H1 (cell line): ENCODE data around the gene ADAMTSL2. TPM values are rescaled to one million over a fixed set of nuclear protein-coding genes. Genes with fewer than 3 reads are reported as not detected.

Experiments used
- CTCF ChIA-PET: fragments of 300-600 bp; sonication (Branson Sonifier 250); formaldehyde crosslinking; loops from one replicate; lab custom pipeline; 2021; ENCODE audit not compliant: partially characterized antibody; lab: Charles Lee
- POLR2A ChIA-PET: fragments of 300-600 bp; sonication (Branson Sonifier 250); formaldehyde crosslinking; loops from one replicate; lab custom pipeline; 2021; ENCODE audit warnings: inconsistent platforms; ENCODE audit not compliant: partially characterized antibody; lab: Charles Lee
- DNase-seq, 2 experiments: peaks; one replicate each; pipeline versions ENCODE4 v3.0.0 to v3.0.0-alpha.2; 2010 to 2022; ENCODE audit warnings: low spot score in 2 of 2, low read depth in 1 of 2, mixed read lengths in 1 of 2
- FAIRE-seq: peaks from 2 replicates; lab custom pipeline; 2011; peaks lifted over from hg19 to GRCh38; lab: Jason Lieb, UNC
- H2AFZ ChIP-seq: 2 replicates; pipeline ENCODE4 v1.8.1; 2012; ENCODE audit warnings: low read length, inconsistent platforms
- H2AK5ac ChIP-seq: 2 replicates; pipeline ENCODE4 v1.6.1; 2013; ENCODE audit warnings: low read depth, low read length
- H2BK120ac ChIP-seq: replicated peaks from 2 replicates; pipeline ENCODE3; 2013; ENCODE audit warnings: low read depth, low read length, inconsistent platforms
- H2BK12ac ChIP-seq: 2 replicates; pipeline ENCODE4 v1.6.1; 2013; ENCODE audit warnings: low read depth, low read length
- H2BK15ac ChIP-seq: 2 replicates; pipeline ENCODE4 v1.6.1; 2013; ENCODE audit warnings: low read length
- H2BK20ac ChIP-seq: 2 replicates; pipeline ENCODE4 v1.6.1; 2013; ENCODE audit warnings: low read length
- H2BK5ac ChIP-seq: 2 replicates; pipeline ENCODE4 v1.6.1; 2013; ENCODE audit warnings: low read depth, low read length
- H3K14ac ChIP-seq: 2 replicates; pipeline ENCODE4 v1.6.1; 2013; ENCODE audit warnings: inconsistent platforms; ENCODE audit not compliant: insufficient read length
- H3K18ac ChIP-seq: 2 replicates; pipeline ENCODE4 v1.6.1; 2013; ENCODE audit warnings: low read length; ENCODE audit errors: extremely low read depth
- H3K23ac ChIP-seq: 2 replicates; pipeline ENCODE4 v1.6.1; 2013; ENCODE audit warnings: inconsistent platforms; ENCODE audit not compliant: insufficient read length
- H3K23me2 ChIP-seq: 2 replicates; pipeline ENCODE4 v1.6.1; 2013; ENCODE audit warnings: low read depth, low read length
- H3K27ac ChIP-seq: 2 replicates; pipeline ENCODE4 v1.6.1; 2011; ENCODE audit warnings: low read depth, low read length, inconsistent platforms
- H3K27me3 ChIP-seq, 4 experiments: replicated peaks in 1 of 4; 1 replicate in 1 of 4; 2 replicates in 3 of 4; pipeline versions ENCODE4 v1.6.1 to v1.8.1; 2011 to 2013; ENCODE audit warnings: low read length in 3 of 4, mild to moderate bottlenecking in 3 of 4, inconsistent platforms in 2 of 4, mixed read lengths in 2 of 4, moderate library complexity in 1 of 4; ENCODE audit not compliant: control insufficient read depth in 3 of 4, insufficient read depth in 3 of 4; ENCODE audit errors: extremely low read depth in 1 of 4
- H3K36me3 ChIP-seq, 4 experiments: 2 replicates each; pipeline versions ENCODE4 v1.6.1 to v1.8.1; 2011 to 2013; ENCODE audit warnings: mild to moderate bottlenecking in 4 of 4, low read length in 3 of 4, moderate library complexity in 2 of 4, control low read depth in 1 of 4, inconsistent platforms in 1 of 4; ENCODE audit not compliant: insufficient read depth in 4 of 4, control insufficient read depth in 2 of 4
- H3K4ac ChIP-seq: replicated peaks from 2 replicates; pipeline ENCODE3; 2013; ENCODE audit warnings: low read length, low read depth, mixed read lengths, inconsistent platforms; ENCODE audit not compliant: insufficient read length
- H3K4me1 ChIP-seq, 4 experiments: replicated peaks in 1 of 4; 1 replicate in 1 of 4; 2 replicates in 3 of 4; pipeline versions ENCODE4 v1.6.1 to v1.8.1; 2011 to 2013; ENCODE audit warnings: low read length in 3 of 4, inconsistent platforms in 2 of 4, mixed read lengths in 1 of 4; ENCODE audit not compliant: insufficient read depth in 4 of 4, control insufficient read depth in 3 of 4
- H3K4me2 ChIP-seq, 2 experiments: 2 replicates each; pipeline versions ENCODE4 v1.6.1 to v1.8.1; 2011 to 2013; ENCODE audit warnings: low read depth in 2 of 2, low read length in 2 of 2, control low read depth in 1 of 2, inconsistent platforms in 1 of 2, mild to moderate bottlenecking in 1 of 2; ENCODE audit not compliant: insufficient read depth in 1 of 2
- H3K4me3 ChIP-seq, 4 experiments: fragments of 200-600, 300-600 bp in 1 of 4; sonication (generic), shearing (Covaris generic), sonication (Bioruptor Twin) in 1 of 4; 2 replicates each; pipeline versions ENCODE4 v1.5.1 to v1.8.1; 2011 to 2016; ENCODE audit warnings: low read length in 4 of 4, low read depth in 3 of 4, control low read depth in 2 of 4, inconsistent platforms in 2 of 4, mild to moderate bottlenecking in 2 of 4, mixed read lengths in 1 of 4, moderate library complexity in 1 of 4; ENCODE audit not compliant: insufficient read depth in 2 of 4; ENCODE audit errors: extremely low read depth in 1 of 4
- H3K56ac ChIP-seq: replicated peaks from 2 replicates; pipeline ENCODE3; 2013; ENCODE audit warnings: low read depth, mild to moderate bottlenecking, mixed read lengths, low read length, inconsistent platforms; ENCODE audit not compliant: insufficient read length
- H3K79me1 ChIP-seq: 2 replicates; pipeline ENCODE4 v1.6.1; 2013; ENCODE audit warnings: low read depth, low read length, control low read depth
- H3K79me2 ChIP-seq, 2 experiments: 2 replicates each; pipeline versions ENCODE4 v1.6.1 to v1.8.1; 2012 to 2013; ENCODE audit warnings: low read length in 2 of 2, mild to moderate bottlenecking in 2 of 2, inconsistent platforms in 1 of 2; ENCODE audit not compliant: insufficient read depth in 2 of 2, control insufficient read depth in 1 of 2
- H3K9ac ChIP-seq, 4 experiments: replicated peaks in 1 of 4; 1 replicate in 1 of 4; 2 replicates in 3 of 4; pipeline versions ENCODE4 v1.6.1 to v1.8.1; 2011 to 2013; ENCODE audit warnings: low read depth in 3 of 4, low read length in 3 of 4, control low read depth in 2 of 4, mild to moderate bottlenecking in 2 of 4, moderate library complexity in 2 of 4, inconsistent platforms in 1 of 4; ENCODE audit errors: extremely low read depth in 1 of 4
- H3K9me3 ChIP-seq, 2 experiments: 2 replicates each; pipeline versions ENCODE4 v1.6.1 to v1.8.1; 2012 to 2013; ENCODE audit warnings: mild to moderate bottlenecking in 2 of 2, moderate library complexity in 2 of 2, control low read depth in 1 of 2, inconsistent platforms in 1 of 2, low read depth in 1 of 2, low read length in 1 of 2, mixed read lengths in 1 of 2; ENCODE audit not compliant: insufficient read depth in 2 of 2
- H4K20me1 ChIP-seq, 2 experiments: replicated peaks in 1 of 2; 2 replicates each; pipeline versions ENCODE3 to v1.8.1; 2011 to 2013; ENCODE audit warnings: inconsistent platforms in 2 of 2, low read length in 2 of 2, mild to moderate bottlenecking in 1 of 2; ENCODE audit not compliant: insufficient read depth in 2 of 2, control insufficient read depth in 1 of 2
- H4K5ac ChIP-seq: 2 replicates; pipeline ENCODE4 v1.6.1; 2013; ENCODE audit warnings: low read length, low read depth, mixed read lengths, inconsistent platforms; ENCODE audit not compliant: insufficient read length
- H4K8ac ChIP-seq: 2 replicates; pipeline ENCODE4 v1.8.0; 2013; ENCODE audit warnings: mild to moderate bottlenecking, moderate library complexity, low read length, inconsistent platforms; ENCODE audit not compliant: insufficient read depth; ENCODE audit errors: extremely low read depth
- H4K91ac ChIP-seq: replicated peaks from 2 replicates; pipeline ENCODE3; 2013; ENCODE audit warnings: low read length, mixed read lengths, inconsistent platforms; ENCODE audit not compliant: insufficient read length
- ATF2 ChIP-seq: IDR thresholded peaks from 2 replicates; pipeline ENCODE4 v1.6.1; 2012; ENCODE audit warnings: low read length, inconsistent platforms
- HDAC2 ChIP-seq, 2 experiments: fragments of 300-600 bp in 1 of 2; sonication (generic) in 1 of 2; IDR thresholded peaks; 2 replicates each; pipeline ENCODE4 v1.6.1; 2011 to 2012; ENCODE audit warnings: low read depth in 2 of 2, low read length in 2 of 2, mild to moderate bottlenecking in 2 of 2, moderate library complexity in 2 of 2, borderline replicate concordance in 1 of 2, inconsistent platforms in 1 of 2
- POU5F1 ChIP-seq: IDR thresholded peaks from 2 replicates; pipeline ENCODE4 v1.6.1; 2011; ENCODE audit warnings: low read depth, mild to moderate bottlenecking, low read length, moderate library complexity
- SIX5 ChIP-seq: IDR thresholded peaks from 2 replicates; pipeline ENCODE4 v1.6.1; 2011; ENCODE audit warnings: mild to moderate bottlenecking, low read depth, low read length
- SUZ12 ChIP-seq: fragments of 200-600 bp; sonication (generic); IDR thresholded peaks from 2 replicates; pipeline ENCODE4 v1.6.1; 2012; ENCODE audit warnings: mild to moderate bottlenecking, inconsistent platforms, low read length, moderate library complexity, mixed read lengths
- TAF1 ChIP-seq: IDR thresholded peaks from 2 replicates; pipeline ENCODE4 v1.6.1; 2011; ENCODE audit warnings: mild to moderate bottlenecking, low read depth, low read length
- WGBS, 2 experiments: shearing (Covaris generic) in 1 of 2; methylation state at CpG; one replicate each; pipeline versions ENCODE4 v1.1.6 to v1.1.7; 2013 to 2015; ENCODE audit warnings: low lambda C conversion rate in 2 of 2, mixed read lengths in 2 of 2, inconsistent platforms in 1 of 2, low coverage in 1 of 2, missing lambda C conversion rate in 1 of 2; ENCODE audit not compliant: insufficient replicate concordance in 2 of 2, insufficient coverage in 1 of 2, insufficient read length in 1 of 2; ENCODE audit errors: extremely low coverage in 1 of 2, missing lambda C conversion rate in 1 of 2; 5-methylcytosine and 5-hydroxymethylcytosine counted together
- polyA plus RNA-seq, 7 experiments: library from polyadenylated mRNA; depleted of rRNA in 3 of 7; stranded (reverse) in 5 of 7; unstranded in 2 of 7; fragments of >200 nt in 5 of 7; fragments of 200-250 nt in 2 of 7; gene quantifications; 1 replicate in 5 of 7; 2 replicates in 1 of 7; 4 replicates in 1 of 7; pipeline versions ENCODE4 v1.2.1 to v1.2.3, GENCODE V29; 2011 to 2013; ENCODE audit warnings: missing spikeins in 2 of 7, mixed read lengths in 2 of 7
- total RNA-seq: library from RNA; stranded (reverse); fragmentation: NEBNext Ultra II Directional; extraction: Animal tissue kit (Norgen Biotek cat#: 25700); gene quantifications from 2 replicates; pipeline ENCODE4 v1.2.1, GENCODE V29; 2021

The ADAMTSL2 gene
- total and polyA plus RNA-seq, 2 of the 8 experiments (the other 6 are each of a cell fraction or from before 2014, with no cell fraction given): 0.74 to 0.76 TPM

- WGBS, 2 experiments: 84% methylated on average over 7 of the region's 7 CpGs; no CpG with 5 or more reads in 1 of the 2 experiments
- H2AK5ac ChIP-seq: no peak overlapping the region
- H2AFZ ChIP-seq: no peak overlapping the region
- peaks cover 4 to 47% (median 37%) of the 10 kb centered on the region in 4 experiments for H3K4me1 ChIP-seq
- H3K79me1 ChIP-seq: no peaks in the 10 kb centered on the region
- H3K27ac ChIP-seq: no peak overlapping the region
- peak overlapping the region; percentile 84; the same call in 1 of the 2 replicates for H2BK12ac ChIP-seq
- peak overlapping the region; percentile 75; the same call in 1 of the 2 replicates for H2BK5ac ChIP-seq
- H3K27me3 ChIP-seq: peaks cover 0 to 18% (median 12%) of the 10 kb centered on the region in 4 experiments; a peak in 6 of 7 replicates
- no peak overlapping the region for H2BK120ac ChIP-seq
- H3K36me3 ChIP-seq: no peaks in the 10 kb centered on the region
- no peak overlapping the region for H3K56ac ChIP-seq
- H4K5ac ChIP-seq: no peak overlapping the region
- 0 out of 2 replicates have a peak overlapping the region, but pooled peaks have one; percentile 48 for H4K8ac ChIP-seq
- H3K23me2 ChIP-seq: no peaks in the 10 kb centered on the region; the same call in 1 of the 2 replicates
- H4K91ac ChIP-seq: peak overlapping the region; percentile 18
- no peak for DNase-seq
- ChIA-PET CTCF (interaction anchor here (0.8 to 3.9 kb wide), 24 partner anchors 9 to 290 kb away, joined by 3 to 16 read pairs (median 4); partner anchors contain the start of gene FAM163B), POLR2A (no interaction called here)
- H2BK20ac ChIP-seq: peak overlapping the region; percentile 61; the same call in 1 of the 2 replicates
- H3K18ac ChIP-seq: no peak overlapping the region
- H4K20me1 ChIP-seq: no peaks in the 10 kb centered on the region
- H3K79me2 ChIP-seq: no peaks in the 10 kb centered on the region
- H3K4me3 ChIP-seq: no peak overlapping the region
- TF ChIP-seq HDAC2 (IDR thresholded peaks at IDR 0.05; ENCODE audit: borderline replicate concordance in 1 of 2, low read depth in 2 of 2, low read length in 2 of 2) (no peak), SIX5 (no peak), TAF1 (no peak), ATF2 (no peak), POU5F1 (no peak), SUZ12 (no peak)
- H3K4me2 ChIP-seq: no peak overlapping the region
- peak overlapping the region; percentile 6; the same call in 1 of the 2 replicates for H2BK15ac ChIP-seq
- H3K9ac ChIP-seq: no peak overlapping the region
- no peaks in the 10 kb centered on the region for H3K9me3 ChIP-seq
- no peak overlapping the region for H3K14ac ChIP-seq
- no peak for FAIRE-seq
- H3K23ac ChIP-seq: no peak overlapping the region
- H3K4ac ChIP-seq: no peak overlapping the region
Observed at GRCh38 chr9:133529457-133529856, 5.0 kb upstream of the ADAMTSL2 start.
